DND-41 (cell line): ENCODE measurements around the gene ISG20L2.

Experiments
- CTCF ChIP-seq: IDR thresholded peaks from 2 replicates; pipeline ENCODE4 v1.5.1; 2012; ENCODE audit warnings: borderline replicate concordance, low read length, moderate library complexity, mild to moderate bottlenecking; ENCODE audit not compliant: poor library complexity, severe bottlenecking; ENCODE audit errors: extremely low read depth
- EZH2 ChIP-seq: IDR thresholded peaks from 3 replicates; pipeline ENCODE4 v1.6.1; 2012; ENCODE audit warnings: borderline replicate concordance, low read depth, mild to moderate bottlenecking, moderate library complexity, low read length, inconsistent platforms; ENCODE audit not compliant: severe bottlenecking

DNA sequence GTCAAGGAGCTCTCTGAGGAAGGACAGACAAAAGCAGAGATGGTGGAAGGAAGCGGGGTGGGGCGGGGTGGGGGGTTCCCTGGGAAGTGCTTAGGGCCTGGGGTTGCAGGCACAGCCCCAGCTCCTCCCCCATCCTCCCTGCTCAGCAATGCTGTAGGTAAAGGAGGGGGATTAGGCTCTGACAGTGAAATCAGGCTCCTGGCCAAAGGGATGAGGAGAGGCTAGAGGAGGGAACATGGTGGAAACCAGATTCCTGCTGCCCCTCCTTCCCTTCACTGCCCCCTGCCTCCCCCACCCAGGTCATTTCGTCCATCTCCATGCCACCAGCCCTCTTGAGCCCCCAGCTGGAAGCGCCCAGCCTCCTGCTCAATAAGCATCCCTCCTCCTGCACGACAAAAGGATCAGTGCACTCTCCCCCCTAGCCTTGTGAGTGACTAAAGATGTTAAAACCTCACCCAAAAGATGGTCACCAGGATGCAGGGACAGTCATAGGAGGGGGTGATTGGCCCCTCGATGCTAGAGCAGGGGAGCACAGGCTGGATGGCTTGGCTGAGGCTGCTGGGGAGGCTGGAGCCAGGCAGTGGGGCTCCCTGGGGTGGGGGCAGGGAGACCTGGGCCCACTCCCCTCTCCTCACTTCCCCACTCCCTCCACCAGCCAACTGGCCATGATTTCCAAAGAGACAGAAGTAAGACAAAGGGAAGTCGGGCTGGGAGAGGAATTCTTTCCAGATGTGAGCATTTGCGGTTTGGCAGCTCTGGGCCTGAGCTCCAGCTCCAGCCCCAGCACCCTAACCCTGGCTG lies 20.9 kb downstream of the ISG20L2 start:
- TF ChIP-seq CTCF (no peak), EZH2 (no peak)
